HEK293 (cell line): Measurements from ENCODE around the gene GSG1L.

Experiments used
- CTCF ChIA-PET: fragments of 350-600 bp; formaldehyde crosslinking; extraction: SDS; loops from one replicate; lab custom pipeline; 2021; ENCODE audit warnings: antibody characterized with exemption; lab: Yijun Ruan, JAX
- POLR2A ChIA-PET: fragments of 300-600 bp; formaldehyde crosslinking; extraction: SDS; loops from one replicate; lab custom pipeline; 2020; ENCODE audit warnings: antibody characterized with exemption, inconsistent platforms; lab: Yijun Ruan, JAX
- H3K27ac ChIP-seq: fragments of 200-500 bp; sonication (Bioruptor generic); 2 replicates; pipeline ENCODE4 v1.5.1; 2014; ENCODE audit warnings: low read depth, low read length, control low read depth, inconsistent platforms; ENCODE audit errors: extremely low read depth
- H3K36me3 ChIP-seq, 2 experiments: fragments of 200-500 bp in 1 of 2; sonication (Bioruptor generic) in 1 of 2; 1 replicate in 1 of 2; 2 replicates in 1 of 2; pipeline ENCODE4 v1.5.1; 2014 to 2017; ENCODE audit warnings: inconsistent platforms in 2 of 2, low read length in 2 of 2; ENCODE audit not compliant: control insufficient read depth in 2 of 2, insufficient read depth in 1 of 2
- H3K4me1 ChIP-seq: fragments of 200-500 bp; sonication (Bioruptor generic); 2 replicates; pipeline ENCODE4 v1.5.1; 2014; ENCODE audit warnings: mild to moderate bottlenecking, low read length, inconsistent platforms; ENCODE audit not compliant: control insufficient read depth, insufficient read depth
- H3K4me3 ChIP-seq: 2 replicates; pipeline ENCODE4 v1.5.1; 2011; ENCODE audit warnings: low read depth, mild to moderate bottlenecking, control low read depth, low read length, moderate library complexity
- H3K9me3 ChIP-seq: fragments of 200-500 bp; sonication (Bioruptor generic); 2 replicates; pipeline ENCODE4 v1.5.1; 2014; ENCODE audit warnings: low read depth, low read length, inconsistent platforms; ENCODE audit not compliant: control insufficient read depth, insufficient read depth
- GLIS1 ChIP-seq: fragments of 450-650 bp; formaldehyde crosslinking; IDR thresholded peaks from 2 replicates; pipeline ENCODE4 v1.5.1; 2016; ENCODE audit warnings: missing biosample characterization, missing genetic modification characterization
- HOXA7 ChIP-seq: sonication (generic); formaldehyde crosslinking; IDR thresholded peaks from 2 replicates; pipeline ENCODE4 v1.8.1; 2022; ENCODE audit warnings: missing genetic modification reagents, borderline replicate concordance
- HOXC10 ChIP-seq: sonication (generic); formaldehyde crosslinking; IDR thresholded peaks from 2 replicates; pipeline ENCODE4 v1.8.1; 2023; ENCODE audit warnings: mild to moderate bottlenecking, missing genetic modification reagents
- KLF8 ChIP-seq: fragments of 450-650 bp; formaldehyde crosslinking; IDR thresholded peaks from 2 replicates; pipeline ENCODE4 v1.5.1; 2016; ENCODE audit warnings: missing biosample characterization, missing genetic modification characterization
- KLF9 ChIP-seq: fragments of 450-650 bp; formaldehyde crosslinking; IDR thresholded peaks from 2 replicates; pipeline ENCODE4 v1.5.1; 2016; ENCODE audit warnings: missing biosample characterization, missing genetic modification characterization, low read depth
- OSR2 ChIP-seq: fragments of 450-650 bp; formaldehyde crosslinking; IDR thresholded peaks from 2 replicates; pipeline ENCODE4 v1.5.1; 2016; ENCODE audit warnings: missing biosample characterization, missing genetic modification characterization
- OVOL3 ChIP-seq: fragments of 450-650 bp; formaldehyde crosslinking; IDR thresholded peaks from 2 replicates; pipeline ENCODE4 v1.5.1; 2016; ENCODE audit warnings: missing biosample characterization, missing genetic modification characterization
- SCRT1 ChIP-seq: fragments of 450-650 bp; formaldehyde crosslinking; IDR thresholded peaks from 2 replicates; pipeline ENCODE4 v1.5.1; 2016; ENCODE audit warnings: missing biosample characterization, missing genetic modification characterization, borderline replicate concordance
- SP3 ChIP-seq: fragments of 450-650 bp; formaldehyde crosslinking; IDR thresholded peaks from 2 replicates; pipeline ENCODE4 v1.5.1; 2016; ENCODE audit warnings: missing biosample characterization, missing genetic modification characterization
- ZBTB21 ChIP-seq: fragments of 450-650 bp; formaldehyde crosslinking; IDR thresholded peaks from 2 replicates; pipeline ENCODE4 v1.5.1; 2017; ENCODE audit warnings: missing biosample characterization, missing genetic modification characterization
- ZFHX2 ChIP-seq: fragments of 450-650 bp; formaldehyde crosslinking; conservative IDR thresholded peaks from 2 replicates; pipeline ENCODE4 v1.5.1; 2016; ENCODE audit warnings: missing biosample characterization, missing genetic modification characterization
- ZNF157 ChIP-seq: fragments of 450-650 bp; formaldehyde crosslinking; IDR thresholded peaks from 2 replicates; pipeline ENCODE4 v1.5.1; 2016; ENCODE audit warnings: missing biosample characterization, missing genetic modification characterization
- ZNF335 ChIP-seq: fragments of 450-650 bp; formaldehyde crosslinking; conservative IDR thresholded peaks from 2 replicates; pipeline ENCODE4 v1.5.1; 2016; ENCODE audit warnings: missing biosample characterization, missing genetic modification characterization
- ZNF354C ChIP-seq: fragments of 450-650 bp; formaldehyde crosslinking; IDR thresholded peaks from 2 replicates; pipeline ENCODE4 v1.5.1; 2016; ENCODE audit warnings: missing biosample characterization, missing genetic modification characterization, low read depth, borderline replicate concordance
- ZNF366 ChIP-seq: fragments of 450-650 bp; formaldehyde crosslinking; conservative IDR thresholded peaks from 2 replicates; pipeline ENCODE4 v1.5.1; 2016; ENCODE audit warnings: missing biosample characterization, missing genetic modification characterization
- ZNF423 ChIP-seq: fragments of 450-650 bp; formaldehyde crosslinking; IDR thresholded peaks from 2 replicates; pipeline ENCODE4 v1.5.1; 2016; ENCODE audit warnings: missing biosample characterization, missing genetic modification characterization
- ZNF514 ChIP-seq: fragments of 450-650 bp; formaldehyde crosslinking; IDR thresholded peaks from 2 replicates; pipeline ENCODE4 v1.5.1; 2016; ENCODE audit warnings: missing biosample characterization, missing genetic modification characterization
- ZNF610 ChIP-seq: fragments of 450-650 bp; formaldehyde crosslinking; IDR thresholded peaks from 2 replicates; pipeline ENCODE4 v1.5.1; 2016; ENCODE audit warnings: missing biosample characterization, missing genetic modification characterization, borderline replicate concordance
- ZNF623 ChIP-seq: fragments of 450-650 bp; formaldehyde crosslinking; IDR thresholded peaks from 2 replicates; pipeline ENCODE4 v1.5.1; 2016; ENCODE audit warnings: missing biosample characterization, missing genetic modification characterization
- ZNF626 ChIP-seq: fragments of 450-650 bp; sonication (Bioruptor Pico); formaldehyde crosslinking; IDR thresholded peaks from 2 replicates; pipeline ENCODE4 v1.5.1; 2018; ENCODE audit warnings: missing biosample characterization, missing genetic modification characterization, inconsistent platforms
- ZNF830 ChIP-seq: fragments of 450-650 bp; IDR thresholded peaks from 2 replicates; pipeline ENCODE4 v1.5.0; 2018; ENCODE audit warnings: missing biosample characterization, missing genetic modification characterization, low read depth, mild to moderate bottlenecking, moderate library complexity
- TF ChIP-seq, protein P1 (sequence below): sonication (generic); formaldehyde crosslinking; IDR thresholded peaks from 2 replicates; pipeline ENCODE4 v1.8.1; 2022; ENCODE audit warnings: mild to moderate bottlenecking, moderate library complexity, missing genetic modification reagents
- TF ChIP-seq, protein P2 (sequence below): fragments of 450-650 bp; formaldehyde crosslinking; IDR thresholded peaks from 2 replicates; pipeline ENCODE4 v1.5.1; 2016; ENCODE audit warnings: missing biosample characterization, missing genetic modification characterization
- TF ChIP-seq, protein P3 (sequence below): fragments of 450-650 bp; formaldehyde crosslinking; IDR thresholded peaks from 2 replicates; pipeline ENCODE4 v1.5.1; 2016; ENCODE audit warnings: missing biosample characterization, missing genetic modification characterization
- TF ChIP-seq, protein P4 (sequence below): fragments of 450-650 bp; formaldehyde crosslinking; IDR thresholded peaks from 2 replicates; pipeline ENCODE4 v1.5.1; 2016; ENCODE audit warnings: missing biosample characterization, missing genetic modification characterization

Gene GSG1L

DNA sequence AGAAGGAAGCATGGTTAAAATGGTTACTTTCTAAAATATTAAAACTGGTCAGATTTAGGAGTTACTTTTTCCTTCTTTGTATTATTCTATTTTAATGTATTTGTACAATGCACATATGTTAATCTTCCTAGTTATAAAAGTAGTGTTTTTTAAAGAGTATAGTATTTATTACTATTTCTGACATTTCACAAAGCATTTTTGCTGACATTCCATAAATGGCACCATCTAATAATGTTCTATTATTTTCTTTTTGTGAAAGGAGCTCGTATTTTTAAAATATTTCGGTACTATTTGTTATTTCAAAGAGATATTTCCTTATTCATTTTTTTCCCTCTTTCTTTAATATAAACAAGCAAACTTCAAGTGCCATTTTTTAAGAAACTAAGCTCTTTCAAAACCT, 47.5 kb upstream of the GSG1L start:
- Histone ChIP-seq H3K9me3 (no peaks in the 10 kb centered on the region), H3K4me3 (no peak overlapping the region), H3K27ac (no peak overlapping the region), H3K4me1 (no peaks in the 10 kb centered on the region), H3K36me3 (peaks cover 10 to 94% of the 10 kb centered on the region in 2 experiments)
- CTCF ChIA-PET, result interaction anchor here (0.6 kb wide), 1 partner anchor 250 kb away, joined by 3 read pairs; no protein-coding TSS in a partner anchor
- TF ChIP-seq KLF9 (tag by site-specific recombination) (no peak), GLIS1 (tag by site-specific recombination) (no peak), ZFHX2 (tag by site-specific recombination) (no peak), HOXA7 (CRISPR knock-in tag) (no peak), ZNF354C (no peak), ZNF423 (tag by site-specific recombination) (no peak), ZNF335 (no peak), ZNF610 (no peak), OVOL3 (tag by site-specific recombination) (no peak), KLF8 (tag by site-specific recombination) (no peak), ZNF514 (no peak), ZNF626 (tag by site-specific recombination) (no peak), HOXC10 (no peak), ZNF157 (tag by site-specific recombination) (no peak)
- TF ChIP-seq, protein P1, sequence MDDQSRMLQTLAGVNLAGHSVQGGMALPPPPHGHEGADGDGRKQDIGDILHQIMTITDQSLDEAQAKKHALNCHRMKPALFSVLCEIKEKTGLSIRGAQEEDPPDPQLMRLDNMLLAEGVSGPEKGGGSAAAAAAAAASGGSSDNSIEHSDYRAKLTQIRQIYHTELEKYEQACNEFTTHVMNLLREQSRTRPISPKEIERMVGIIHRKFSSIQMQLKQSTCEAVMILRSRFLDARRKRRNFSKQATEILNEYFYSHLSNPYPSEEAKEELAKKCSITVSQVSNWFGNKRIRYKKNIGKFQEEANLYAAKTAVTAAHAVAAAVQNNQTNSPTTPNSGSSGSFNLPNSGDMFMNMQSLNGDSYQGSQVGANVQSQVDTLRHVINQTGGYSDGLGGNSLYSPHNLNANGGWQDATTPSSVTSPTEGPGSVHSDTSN (CRISPR knock-in tag), result no peak
- TF ChIP-seq, protein P2, sequence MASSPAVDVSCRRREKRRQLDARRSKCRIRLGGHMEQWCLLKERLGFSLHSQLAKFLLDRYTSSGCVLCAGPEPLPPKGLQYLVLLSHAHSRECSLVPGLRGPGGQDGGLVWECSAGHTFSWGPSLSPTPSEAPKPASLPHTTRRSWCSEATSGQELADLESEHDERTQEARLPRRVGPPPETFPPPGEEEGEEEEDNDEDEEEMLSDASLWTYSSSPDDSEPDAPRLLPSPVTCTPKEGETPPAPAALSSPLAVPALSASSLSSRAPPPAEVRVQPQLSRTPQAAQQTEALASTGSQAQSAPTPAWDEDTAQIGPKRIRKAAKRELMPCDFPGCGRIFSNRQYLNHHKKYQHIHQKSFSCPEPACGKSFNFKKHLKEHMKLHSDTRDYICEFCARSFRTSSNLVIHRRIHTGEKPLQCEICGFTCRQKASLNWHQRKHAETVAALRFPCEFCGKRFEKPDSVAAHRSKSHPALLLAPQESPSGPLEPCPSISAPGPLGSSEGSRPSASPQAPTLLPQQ (tag by site-specific recombination), result no peak
- POLR2A ChIA-PET, result no interaction called here

DNA sequence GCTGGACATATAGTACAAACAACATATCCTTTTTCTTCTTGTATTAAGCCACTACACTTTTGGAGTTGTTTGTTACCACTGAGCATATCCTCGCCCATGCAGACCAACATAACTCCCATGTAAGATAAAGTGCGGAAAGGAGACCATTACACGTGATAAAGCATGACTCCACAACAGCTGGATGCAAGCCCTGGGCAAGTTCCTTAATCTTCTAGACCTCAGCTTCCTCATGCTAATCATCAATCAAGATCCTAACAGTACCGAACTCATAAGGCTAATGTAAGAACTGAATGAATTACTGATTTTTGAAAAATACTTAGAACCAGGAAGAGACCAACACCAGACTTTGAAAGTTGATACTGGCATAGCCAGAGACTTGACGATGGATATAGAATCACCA, 47.0 kb upstream of the GSG1L start:
- no peak overlapping the region for H3K4me3 ChIP-seq
- ChIA-PET CTCF (no interaction called here), POLR2A (no interaction called here)
- H3K36me3 ChIP-seq, result peaks cover 10 to 94% of the 10 kb centered on the region in 2 experiments
- H3K4me1 ChIP-seq, result no peaks in the 10 kb centered on the region
- no peak overlapping the region for H3K27ac ChIP-seq
- TF ChIP-seq ZBTB21 (tag by site-specific recombination) (no peak), ZNF335 (no peak), ZNF830 (tag by site-specific recombination) (no peak), OSR2 (no peak), SCRT1 (tag by site-specific recombination) (no peak), ZNF366 (tag by site-specific recombination) (no peak), SP3 (tag by site-specific recombination) (no peak), ZNF623 (no peak)
- TF ChIP-seq, protein P3, sequence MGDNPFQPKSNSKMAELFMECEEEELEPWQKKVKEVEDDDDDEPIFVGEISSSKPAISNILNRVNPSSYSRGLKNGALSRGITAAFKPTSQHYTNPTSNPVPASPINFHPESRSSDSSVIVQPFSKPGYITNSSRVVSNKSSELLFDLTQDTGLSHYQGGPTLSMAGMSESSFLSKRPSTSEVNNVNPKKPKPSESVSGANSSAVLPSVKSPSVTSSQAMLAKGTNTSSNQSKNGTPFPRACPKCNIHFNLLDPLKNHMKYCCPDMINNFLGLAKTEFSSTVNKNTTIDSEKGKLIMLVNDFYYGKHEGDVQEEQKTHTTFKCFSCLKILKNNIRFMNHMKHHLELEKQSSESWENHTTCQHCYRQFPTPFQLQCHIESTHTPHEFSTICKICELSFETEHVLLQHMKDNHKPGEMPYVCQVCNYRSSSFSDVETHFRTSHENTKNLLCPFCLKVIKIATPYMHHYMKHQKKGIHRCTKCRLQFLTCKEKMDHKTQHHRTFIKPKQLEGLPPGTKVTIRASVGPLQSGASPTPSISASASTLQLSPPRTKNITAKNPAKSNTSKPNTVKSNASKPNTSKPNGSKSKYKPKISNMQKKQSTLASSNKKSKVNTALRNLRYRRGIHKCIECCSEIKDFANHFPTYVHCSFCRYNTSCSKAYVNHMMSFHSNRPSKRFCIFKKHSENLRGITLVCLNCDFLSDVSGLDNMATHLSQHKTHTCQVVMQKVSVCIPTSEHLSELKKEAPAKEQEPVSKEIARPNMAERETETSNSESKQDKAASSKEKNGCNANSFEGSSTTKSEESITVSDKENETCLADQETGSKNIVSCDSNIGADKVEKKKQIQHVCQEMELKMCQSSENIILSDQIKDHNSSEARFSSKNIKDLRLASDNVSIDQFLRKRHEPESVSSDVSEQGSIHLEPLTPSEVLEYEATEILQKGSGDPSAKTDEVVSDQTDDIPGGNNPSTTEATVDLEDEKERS (tag by site-specific recombination), result no peak
- TF ChIP-seq, protein P4, sequence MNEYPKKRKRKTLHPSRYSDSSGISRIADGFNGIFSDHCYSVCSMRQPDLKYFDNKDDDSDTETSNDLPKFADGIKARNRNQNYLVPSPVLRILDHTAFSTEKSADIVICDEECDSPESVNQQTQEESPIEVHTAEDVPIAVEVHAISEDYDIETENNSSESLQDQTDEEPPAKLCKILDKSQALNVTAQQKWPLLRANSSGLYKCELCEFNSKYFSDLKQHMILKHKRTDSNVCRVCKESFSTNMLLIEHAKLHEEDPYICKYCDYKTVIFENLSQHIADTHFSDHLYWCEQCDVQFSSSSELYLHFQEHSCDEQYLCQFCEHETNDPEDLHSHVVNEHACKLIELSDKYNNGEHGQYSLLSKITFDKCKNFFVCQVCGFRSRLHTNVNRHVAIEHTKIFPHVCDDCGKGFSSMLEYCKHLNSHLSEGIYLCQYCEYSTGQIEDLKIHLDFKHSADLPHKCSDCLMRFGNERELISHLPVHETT, result no peak
- no peaks in the 10 kb centered on the region for H3K9me3 ChIP-seq
